DOHH2 (cell line): ENCODE data around the gene CES4A.

Experiments
- H3F3A ChIP-seq: fragments of 200-600 bp; sonication (generic), shearing (Covaris generic); 2 replicates; pipeline ENCODE4 v1.6.0; 2016; ENCODE audit warnings: antibody characterized with exemption, mild to moderate bottlenecking; ENCODE audit not compliant: control insufficient read depth, insufficient read depth
- H3K27ac ChIP-seq: fragments of 200-600 bp; sonication (generic); 2 replicates; pipeline ENCODE4 v1.5.1; 2014; ENCODE audit warnings: low read depth, mild to moderate bottlenecking, low read length, moderate library complexity
- H3K27me3 ChIP-seq: fragments of 200-600 bp; sonication (generic); 2 replicates; pipeline ENCODE4 v1.6.1; 2014; ENCODE audit warnings: mild to moderate bottlenecking, low read length, mixed read lengths; ENCODE audit not compliant: control insufficient read depth
- H3K36me3 ChIP-seq: fragments of 200-600 bp; sonication (generic); 2 replicates; pipeline ENCODE4 v1.6.1; 2014; ENCODE audit warnings: mild to moderate bottlenecking, low read length, moderate library complexity, mixed read lengths; ENCODE audit not compliant: control insufficient read depth
- H3K4me1 ChIP-seq: fragments of 200-600 bp; sonication (generic); 2 replicates; pipeline ENCODE4 v1.6.1; 2014; ENCODE audit warnings: mild to moderate bottlenecking, low read length, mixed read lengths; ENCODE audit not compliant: control insufficient read depth
- H3K4me2 ChIP-seq: fragments of 200-600 bp; sonication (generic); 2 replicates; pipeline ENCODE4 v1.6.0; 2014; ENCODE audit warnings: mild to moderate bottlenecking, low read length, moderate library complexity
- H3K4me3 ChIP-seq: fragments of 200-600 bp; sonication (generic); 2 replicates; pipeline ENCODE4 v1.5.1; 2014; ENCODE audit warnings: mild to moderate bottlenecking, low read length, mixed read lengths
- H3K79me2 ChIP-seq: fragments of 200-600 bp; sonication (generic); 2 replicates; pipeline ENCODE4 v1.6.1; 2014; ENCODE audit warnings: mild to moderate bottlenecking, low read length, mixed read lengths; ENCODE audit not compliant: control insufficient read depth
- H3K9me2 ChIP-seq: fragments of 200-600 bp; sonication (generic); replicated peaks from 2 replicates; pipeline ENCODE4 v1.6.1; 2014; ENCODE audit warnings: mild to moderate bottlenecking, low read length, mixed read lengths; ENCODE audit not compliant: control insufficient read depth
- H3K9me3 ChIP-seq: fragments of 200-600 bp; sonication (generic); 2 replicates; pipeline ENCODE4 v1.6.1; 2014; ENCODE audit warnings: antibody characterized with exemption, low read length, mixed read lengths; ENCODE audit not compliant: control insufficient read depth, insufficient read depth
- H4K20me1 ChIP-seq: fragments of 200-600 bp; sonication (generic); 2 replicates; pipeline ENCODE4 v1.6.0; 2014; ENCODE audit warnings: low read depth, mild to moderate bottlenecking, antibody characterized with exemption, low read length, moderate library complexity; ENCODE audit not compliant: control insufficient read depth, insufficient read depth
- CTCF ChIP-seq: fragments of 200-600 bp; sonication (generic); IDR thresholded peaks from one replicate; pipeline ENCODE4 v1.5.1; 2014; ENCODE audit warnings: antibody characterized with exemption, mild to moderate bottlenecking, low read depth, low read length; ENCODE audit not compliant: poor library complexity, severe bottlenecking
- EZH2phosphoT487 ChIP-seq: fragments of 200-600 bp; sonication (generic); IDR thresholded peaks from 2 replicates; pipeline ENCODE4 v1.6.1; 2017; ENCODE audit warnings: borderline replicate concordance, mild to moderate bottlenecking, antibody characterized with exemption, low read length, moderate library complexity, mixed read lengths

The CES4A gene

GRCh38 chr16:66958857-66959703 lies 29.3 kb upstream of the CES4A start:
- H3K9me3 ChIP-seq: no peaks in the 10 kb centered on the region
- H3K27ac ChIP-seq: no peak overlapping the region
- H3F3A ChIP-seq: no peaks in the 10 kb centered on the region
- no peak overlapping the region for H3K4me3 ChIP-seq
- peaks cover 13% of the 10 kb centered on the region for H3K4me1 ChIP-seq
- H3K79me2 ChIP-seq: no peaks in the 10 kb centered on the region
- no peaks in the 10 kb centered on the region for H3K36me3 ChIP-seq
- TF ChIP-seq EZH2phosphoT487: no peak
- no peak for TF ChIP-seq CTCF
- peaks cover 4% of the 10 kb centered on the region; the same call in 1 of the 2 replicates for H3K27me3 ChIP-seq
- H4K20me1 ChIP-seq: no peaks in the 10 kb centered on the region
- no peaks in the 10 kb centered on the region for H3K9me2 ChIP-seq
- no peak overlapping the region for H3K4me2 ChIP-seq

GRCh38 chr16:66959704-66960161 lies 28.7 kb upstream of the CES4A start:
- H3K9me3 ChIP-seq: no peaks in the 10 kb centered on the region
- H4K20me1 ChIP-seq: no peaks in the 10 kb centered on the region
- H3K27ac ChIP-seq: no peak overlapping the region
- H3K36me3 ChIP-seq: no peaks in the 10 kb centered on the region
- no peak overlapping the region for H3K4me2 ChIP-seq
- peaks cover 4% of the 10 kb centered on the region; the same call in 1 of the 2 replicates for H3K27me3 ChIP-seq
- no peaks in the 10 kb centered on the region for H3F3A ChIP-seq
- H3K4me1 ChIP-seq: peaks cover 13% of the 10 kb centered on the region
- H3K4me3 ChIP-seq: no peak overlapping the region
- no peaks in the 10 kb centered on the region for H3K9me2 ChIP-seq
- no peaks in the 10 kb centered on the region for H3K79me2 ChIP-seq
- no peak for TF ChIP-seq EZH2phosphoT487
- no peak for TF ChIP-seq CTCF

- Histone ChIP-seq H3K4me1 (peaks cover 13% of the 10 kb centered on the region), H3K27ac (no peak overlapping the region), H3F3A (no peaks in the 10 kb centered on the region), H3K4me3 (no peak overlapping the region), H3K27me3 (peaks cover 4% of the 10 kb centered on the region; the same call in 1 of the 2 replicates), H3K36me3 (no peaks in the 10 kb centered on the region), H4K20me1 (no peaks in the 10 kb centered on the region), H3K9me2 (no peaks in the 10 kb centered on the region), H3K79me2 (no peaks in the 10 kb centered on the region), H3K9me3 (no peaks in the 10 kb centered on the region), H3K4me2 (no peak overlapping the region)
- TF ChIP-seq EZH2phosphoT487: no peak
- no peak for TF ChIP-seq CTCF
These were observed 28.1 kb upstream of the CES4A start for GRCh38 chr16:66960270-66960669.
